Activated B cell treated with CpG ODN at 0.5 μM for 24 hours (primary cell): ENCODE data around the gene RRAS2. TPM values are rescaled to one million over a fixed set of nuclear protein-coding genes. Genes with fewer than 3 reads are reported as not detected.

ENCODE experiments used
- ATAC-seq: fragments of 200-7000 bp; cut with Tn5 transposase; one replicate; pipeline ENCODE4 v1.10.0; 2021; ENCODE audit warnings: low read depth, mild to moderate bottlenecking, moderate library complexity
- CTCF ChIA-PET: fragments of 350-600 bp; sonication (Branson Sonifier 250); formaldehyde crosslinking; loops from one replicate; lab custom pipeline; 2021; ENCODE audit warnings: antibody characterized with exemption; lab: Charles Lee
- POLR2A ChIA-PET: fragments of 350-600 bp; sonication (Branson Sonifier 250); formaldehyde crosslinking; loops from one replicate; lab custom pipeline; 2021; ENCODE audit warnings: antibody characterized with exemption; lab: Charles Lee
- DNase-seq: peaks from one replicate; pipeline ENCODE4 v3.0.0; 2022
- H3K27ac Mint-ChIP-seq: one replicate; pipeline ENCODE4 v1.8.0; 2020; ENCODE audit warnings: mixed read lengths
- H3K27me3 Mint-ChIP-seq: one replicate; pipeline ENCODE4 v1.8.0; 2021; ENCODE audit warnings: mixed read lengths
- H3K36me3 Mint-ChIP-seq: one replicate; pipeline ENCODE4 v1.8.0; 2021; ENCODE audit warnings: low read depth, mixed read lengths
- H3K4me1 Mint-ChIP-seq: one replicate; pipeline ENCODE4 v1.8.0; 2021; ENCODE audit warnings: mixed read lengths
- H3K4me3 Mint-ChIP-seq: one replicate; pipeline ENCODE4 v1.8.0; 2020; ENCODE audit warnings: mild to moderate bottlenecking, mixed read lengths
- H3K9me3 Mint-ChIP-seq: one replicate; pipeline ENCODE4 v1.8.0; 2020; ENCODE audit warnings: mixed read lengths
- CTCF ChIP-seq: fragments of 200-600 bp; IDR thresholded peaks from one replicate; pipeline ENCODE4 v1.8.0; 2022; ENCODE audit warnings: antibody characterized with exemption, mild to moderate bottlenecking
- intact Hi-C: fragments of 100-400 bp; cut with micrococcal nuclease; formaldehyde crosslinking; loops from one replicate; pipeline ENCODE4 v1.15.1; 2024
- total RNA-seq: library from RNA; stranded (reverse); gene quantifications from 2 replicates; pipeline ENCODE4 v1.2.3, GENCODE V29; 2022

RRAS2 gene
- total RNA-seq, 1 donor from 2014 or later = 106 TPM

- Mint-ChIP-seq H3K4me3 (no peak overlapping the region), H3K4me1 (no peaks in the 10 kb centered on the region), H3K27ac (no peak overlapping the region), H3K27me3 (no peaks in the 10 kb centered on the region), H3K9me3 (peaks cover 3% of the 10 kb centered on the region), H3K36me3 (peaks cover 17% of the 10 kb centered on the region)
- ATAC-seq (no peak), DNase-seq (no peak)
- ChIA-PET CTCF (interaction anchor here (1.1 to 2.5 kb wide), 2 partner anchors 193 to 308 kb away, joined by 3 to 8 read pairs; no protein-coding TSS in a partner anchor), POLR2A (interaction anchor here (0.7 kb wide), 1 partner anchor 104 kb away, joined by 3 read pairs; no protein-coding TSS in a partner anchor)
- intact Hi-C loops = no loop called here
- no peak for TF ChIP-seq CTCF
Observed at GRCh38 chr11:14262271-14262846, 96.6 kb downstream of the RRAS2 start.

GRCh38 chr11:14261066-14261465 lies 97.9 kb downstream of the RRAS2 start:
- ATAC-seq = no peak
- POLR2A ChIA-PET = no interaction called here
- no peak for TF ChIP-seq CTCF
- Mint-ChIP-seq H3K27me3 (no peaks in the 10 kb centered on the region), H3K9me3 (peaks cover 3% of the 10 kb centered on the region), H3K27ac (no peak overlapping the region), H3K36me3 (peaks cover 16% of the 10 kb centered on the region), H3K4me3 (no peak overlapping the region), H3K4me1 (no peaks in the 10 kb centered on the region)
- CTCF ChIA-PET = interaction anchor here (2.5 kb wide), 1 partner anchor 194 kb away, joined by 8 read pairs; no protein-coding TSS in a partner anchor
- DNase-seq = no peak
- intact Hi-C loops = no loop called here

GRCh38 chr11:14259878-14260277 lies 99.1 kb downstream of the RRAS2 start:
- POLR2A ChIA-PET = no interaction called here
- H3K9me3 Mint-ChIP-seq = peaks cover 3% of the 10 kb centered on the region
- no peak overlapping the region for H3K4me3 Mint-ChIP-seq

GRCh38 chr11:14259186-14259784 lies 99.7 kb downstream of the RRAS2 start:
- Mint-ChIP-seq H3K36me3 (peaks cover 1% of the 10 kb centered on the region), H3K27ac (no peak overlapping the region), H3K27me3 (peaks cover 3% of the 10 kb centered on the region), H3K9me3 (no peaks in the 10 kb centered on the region), H3K4me1 (no peaks in the 10 kb centered on the region), H3K4me3 (no peak overlapping the region)
- POLR2A ChIA-PET = no interaction called here
- ATAC-seq (no peak), DNase-seq (no peak)
- CTCF ChIA-PET = no interaction called here
- no peak for TF ChIP-seq CTCF
- intact Hi-C loops = no loop called here

More at GRCh38 chr11:14259878-14260277, 99.1 kb downstream of the RRAS2 start:
- Mint-ChIP-seq H3K36me3 (peaks cover 5% of the 10 kb centered on the region), H3K4me1 (no peaks in the 10 kb centered on the region), H3K27ac (no peak overlapping the region), H3K27me3 (peaks cover 3% of the 10 kb centered on the region)
- ATAC-seq = no peak
- intact Hi-C loops = no loop called here
- CTCF ChIA-PET = interaction anchor here (2.5 kb wide), 1 partner anchor 195 kb away, joined by 8 read pairs; no protein-coding TSS in a partner anchor
- TF ChIP-seq CTCF = no peak
- no peak for DNase-seq

GRCh38 chr11:14258221-14258935 lies 100.6 kb downstream of the RRAS2 start:
- H3K36me3 Mint-ChIP-seq = no peaks in the 10 kb centered on the region
- POLR2A ChIA-PET = no interaction called here
- CTCF ChIA-PET = no interaction called here
- no peak for ATAC-seq
- H3K27me3 Mint-ChIP-seq = peaks cover 7% of the 10 kb centered on the region
- no peak overlapping the region for H3K4me3 Mint-ChIP-seq
- TF ChIP-seq CTCF = no peak
- H3K9me3 Mint-ChIP-seq = no peaks in the 10 kb centered on the region
- H3K4me1 Mint-ChIP-seq = no peaks in the 10 kb centered on the region
- intact Hi-C loops = no loop called here
- no peak overlapping the region for H3K27ac Mint-ChIP-seq
- DNase-seq = no peak
